HG02678 (cell line): ENCODE results near the gene P2RY6.

ENCODE experiments used
- ATAC-seq: cut with Tn5 transposase; IDR thresholded peaks from one replicate; pipeline ENCODE4 v1.9.1; 2021; ENCODE audit warnings: mild to moderate bottlenecking, moderate library complexity; ENCODE audit not compliant: unreplicated experiment

P2RY6 gene

GRCh38 chr11:73314117-73314961 is 42.2 kb downstream of the P2RY6 start:
- no peak for ATAC-seq

GRCh38 chr11:73315293-73316020 is 43.3 kb downstream of the P2RY6 start:
- no peak for ATAC-seq

GRCh38 chr11:73316422-73316821 is 44.3 kb downstream of the P2RY6 start:
- ATAC-seq = no peak

GRCh38 chr11:73317373-73317772 is 45.2 kb downstream of the P2RY6 start:
- ATAC-seq = no peak

GRCh38 chr11:73317803-73318202 is 45.7 kb downstream of the P2RY6 start:
- ATAC-seq = no peak

- no peak for ATAC-seq
Observed at GRCh38 chr11:73318501-73319011, 46.4 kb downstream of the P2RY6 start.

- ATAC-seq = no peak
Observed at GRCh38 chr11:73320763-73321603, 48.8 kb downstream of the P2RY6 start.

- ATAC-seq = no peak
Observed at GRCh38 chr11:73321604-73322381, 49.7 kb downstream of the P2RY6 start.

- no peak for ATAC-seq
Observed at GRCh38 chr11:73322382-73323306, 50.5 kb downstream of the P2RY6 start.

GRCh38 chr11:73323464-73323863 is 51.3 kb downstream of the P2RY6 start:
- no peak for ATAC-seq

GRCh38 chr11:73324116-73324515 is 52.0 kb downstream of the P2RY6 start:
- ATAC-seq = no peak

- no peak for ATAC-seq
Observed at GRCh38 chr11:73324665-73325035, 52.5 kb downstream of the P2RY6 start.

GRCh38 chr11:73325036-73325981 is 53.2 kb downstream of the P2RY6 start:
- ATAC-seq = peak; percentile 67

GRCh38 chr11:73326929-73327811 is 55.0 kb downstream of the P2RY6 start:
- ATAC-seq = no peak

GRCh38 chr11:73327812-73328364 is 55.8 kb downstream of the P2RY6 start:
- ATAC-seq = no peak

GRCh38 chr11:73330569-73331093 is 58.5 kb downstream of the P2RY6 start:
- ATAC-seq = no peak
